HepG2 (cell line): ENCODE measurements around the gene TMEM134. TPM values are rescaled to one million over a fixed set of nuclear protein-coding genes. Genes with fewer than 3 reads are reported as not detected.

Experiments used
- KDM2A ChIP-seq: sonication (generic); formaldehyde crosslinking; IDR thresholded peaks from 2 replicates; pipeline ENCODE4 v1.4.0; 2020; ENCODE audit warnings: low read depth, missing genetic modification reagents, borderline replicate concordance
- KIAA2018 ChIP-seq: sonication (generic); formaldehyde crosslinking; IDR thresholded peaks from 2 replicates; pipeline ENCODE4 v1.5.0; 2020; ENCODE audit warnings: mild to moderate bottlenecking, missing genetic modification reagents, borderline replicate concordance
- KLF12 ChIP-seq: sonication (generic); formaldehyde crosslinking; IDR thresholded peaks from 2 replicates; pipeline ENCODE4 v1.4.0; 2020; ENCODE audit warnings: missing genetic modification reagents, borderline replicate concordance
- LBX2 ChIP-seq: sonication (generic); formaldehyde crosslinking; IDR thresholded peaks from 2 replicates; pipeline ENCODE4 v1.5.0; 2020; ENCODE audit warnings: missing genetic modification reagents, mild to moderate bottlenecking, borderline replicate concordance
- NFKB2 ChIP-seq: sonication (generic); formaldehyde crosslinking; IDR thresholded peaks from 2 replicates; pipeline ENCODE4 v1.4.0; 2020; ENCODE audit warnings: missing genetic modification reagents, borderline replicate concordance
- POLR2A ChIP-seq, 2 experiments: IDR thresholded peaks; 2 replicates each; pipeline ENCODE4 v1.6.1; 2011; ENCODE audit warnings: low read depth in 2 of 2, low read length in 2 of 2, mild to moderate bottlenecking in 1 of 2, moderate library complexity in 1 of 2; ENCODE audit not compliant: insufficient read depth in 1 of 2
- SNAPC2 ChIP-seq: sonication (generic); formaldehyde crosslinking; IDR thresholded peaks from 2 replicates; pipeline ENCODE4 v1.8.1; 2022; ENCODE audit warnings: mild to moderate bottlenecking, missing genetic modification reagents
- SP5 ChIP-seq: IDR thresholded peaks from 2 replicates; pipeline ENCODE4 v1.6.1; 2016; ENCODE audit warnings: low read depth, borderline replicate concordance
- TAF15 ChIP-seq: fragments of 200-400 bp; formaldehyde crosslinking; IDR thresholded peaks from one replicate; pipeline ENCODE4 v1.6.1; 2018; ENCODE audit warnings: mild to moderate bottlenecking, low read depth, low read length; ENCODE audit not compliant: poor library complexity, severe bottlenecking
- ZBTB8A ChIP-seq: sonication (generic); formaldehyde crosslinking; IDR thresholded peaks from 2 replicates; pipeline ENCODE4 v1.4.0; 2020; ENCODE audit warnings: mild to moderate bottlenecking, low read depth, missing genetic modification reagents, borderline replicate concordance
- ZEB1 ChIP-seq: IDR thresholded peaks from 2 replicates; pipeline ENCODE4 v1.6.1; 2012; ENCODE audit warnings: mild to moderate bottlenecking, low read depth, inconsistent platforms; ENCODE audit not compliant: insufficient replicate concordance
- ZNF136 ChIP-seq: sonication (generic); formaldehyde crosslinking; IDR thresholded peaks from 2 replicates; pipeline ENCODE4 v1.8.1; 2022; ENCODE audit warnings: low read depth, mild to moderate bottlenecking, moderate library complexity, missing genetic modification reagents
- ZNF160 ChIP-seq: sonication (generic); formaldehyde crosslinking; IDR thresholded peaks from 2 replicates; pipeline ENCODE4 v1.8.0; 2022; ENCODE audit warnings: mild to moderate bottlenecking, inconsistent platforms, missing genetic modification reagents
- ZNF253 ChIP-seq: sonication (generic); formaldehyde crosslinking; IDR thresholded peaks from 2 replicates; pipeline ENCODE4 v1.8.0; 2022; ENCODE audit warnings: mild to moderate bottlenecking, missing genetic modification reagents, borderline replicate concordance
- ZNF576 ChIP-seq: sonication (generic); formaldehyde crosslinking; IDR thresholded peaks from 2 replicates; pipeline ENCODE4 v1.4.0; 2020; ENCODE audit warnings: mild to moderate bottlenecking, missing genetic modification reagents
- ZNF619 ChIP-seq: sonication (generic); formaldehyde crosslinking; IDR thresholded peaks from 2 replicates; pipeline ENCODE4 v1.4.0; 2020; ENCODE audit warnings: mild to moderate bottlenecking, missing genetic modification reagents
- ZNF740 ChIP-seq: sonication (generic); formaldehyde crosslinking; IDR thresholded peaks from 2 replicates; pipeline ENCODE4 v1.4.0; 2020; ENCODE audit warnings: missing genetic modification reagents
- ZNF772 ChIP-seq: sonication (generic); formaldehyde crosslinking; IDR thresholded peaks from 2 replicates; pipeline ENCODE4 v1.5.0; 2020; ENCODE audit warnings: mild to moderate bottlenecking, missing genetic modification reagents
- ZNF781 ChIP-seq: sonication (generic); formaldehyde crosslinking; IDR thresholded peaks from 2 replicates; pipeline ENCODE4 v1.5.1; 2020; ENCODE audit warnings: borderline replicate concordance, mild to moderate bottlenecking, missing genetic modification reagents; ENCODE audit errors: not compliant biosample characterization
- polyA plus RNA-seq, 8 experiments: library from polyadenylated mRNA; depleted of rRNA in 3 of 8; stranded (reverse) in 7 of 8; unstranded in 1 of 8; fragments of >200 nt; fragmentation: Illumina TruSeq in 4 of 8; extraction: Trizol in 4 of 8; gene quantifications; 2 replicates each; pipeline versions ENCODE4 v1.2.1 to v1.2.3, GENCODE V29; 2011 to 2016; ENCODE audit warnings: low read depth in 4 of 8, missing spikeins in 1 of 8, mixed read lengths in 1 of 8; ENCODE audit not compliant: insufficient read depth in 1 of 8
- total RNA-seq, 5 experiments: library from RNA; depleted of rRNA; stranded (reverse); fragments of >200 nt; fragmentation: Illumina TruSeq; extraction: Trizol; gene quantifications; 2 replicates each; pipeline ENCODE4 v1.2.3, GENCODE V29; 2016; ENCODE audit warnings: low read depth in 1 of 5

TMEM134 gene
- total and polyA plus RNA-seq, 2 of the 13 experiments (the other 11 are each of a cell fraction or from before 2014, with no cell fraction given) = 6.9 to 26.9 TPM

GRCh38 chr11:67507864-67508485 is 38.9 kb upstream of the TMEM134 start, which contains the start of gene CDK2AP2 (continued):
- no peak for TF ChIP-seq LBX2
- peak; percentile 79 for TF ChIP-seq ZNF772 (CRISPR knock-in tag)
- TF ChIP-seq ZNF136 (CRISPR knock-in tag) = no peak
- no peak; a peak in 1 of 4 replicates for TF ChIP-seq POLR2A (IDR thresholded peaks at IDR 0.05; ENCODE audit: insufficient read depth in 1 of 2, low read depth in 2 of 2, low read length in 2 of 2)
- no peak for TF ChIP-seq NFKB2 (CRISPR knock-in tag)
- TF ChIP-seq ZNF576 (CRISPR knock-in tag) = no peak
- TF ChIP-seq ZNF740 (CRISPR knock-in tag) = no peak
- no peak for TF ChIP-seq KIAA2018 (CRISPR knock-in tag)
- 0 out of 2 replicates have a peak, but pooled peaks have one; percentile 36 for TF ChIP-seq ZNF253 (CRISPR knock-in tag)
- no peak for TF ChIP-seq SP5 (CRISPR knock-in tag)
- no peak for TF ChIP-seq ZBTB8A (CRISPR knock-in tag)
- 0 out of 2 replicates have a peak, but pooled peaks have one; percentile 71 for TF ChIP-seq KLF12 (CRISPR knock-in tag)
- no peak for TF ChIP-seq ZNF160 (CRISPR knock-in tag)
- no peak for TF ChIP-seq ZEB1
- peak; percentile 79 for TF ChIP-seq KDM2A
- no peak for TF ChIP-seq ZNF619 (CRISPR knock-in tag)
- no peak for TF ChIP-seq TAF15
- TF ChIP-seq SNAPC2 (CRISPR knock-in tag) = 0 out of 2 replicates have a peak, but pooled peaks have one; percentile 8
- TF ChIP-seq ZNF781 (CRISPR knock-in tag) = no peak
